MM.1S (cell line): ENCODE measurements around the gene SPTLC3.

Source experiments
- CTCF ChIP-seq: fragments of 300-600 bp; sonication (generic); IDR thresholded peaks from 2 replicates; pipeline ENCODE4 v1.5.1; 2016; ENCODE audit warnings: antibody characterized with exemption, low read length, mixed read lengths
- EZH2 ChIP-seq: fragments of 300-600 bp; sonication (generic); optimal IDR thresholded peaks from 2 replicates; pipeline ENCODE3; 2017; ENCODE audit warnings: low read depth, mild to moderate bottlenecking, antibody characterized with exemption, low read length, mixed read lengths
- EZH2phosphoT487 ChIP-seq: fragments of 300-600 bp; sonication (generic); IDR thresholded peaks from 2 replicates; pipeline ENCODE4 v1.6.1; 2018; ENCODE audit warnings: antibody characterized with exemption, low read length

DNA sequence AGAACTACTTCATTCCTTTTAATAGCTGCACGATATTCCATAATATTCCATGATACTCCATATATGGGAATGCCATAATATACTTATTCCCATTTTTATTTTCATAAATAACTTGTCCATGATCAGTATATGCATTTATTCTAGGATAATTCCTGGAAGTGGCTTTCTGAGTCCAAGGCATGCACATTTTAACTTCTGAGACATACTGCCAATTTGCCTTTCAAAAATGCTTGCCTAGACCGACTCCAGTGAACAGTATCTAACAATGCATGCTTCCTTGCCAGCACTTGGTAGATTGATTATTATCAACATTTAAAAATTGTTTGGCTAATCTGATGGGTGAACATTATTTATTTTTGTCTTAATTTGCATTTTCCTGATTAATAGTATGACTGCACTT is 54.0 kb downstream of the SPTLC3 start:
- TF ChIP-seq CTCF, result no peak
- no peak for TF ChIP-seq EZH2phosphoT487
- TF ChIP-seq EZH2, result no peak
